Thyroid gland (tissue), 4 donors: ENCODE data around the gene KRT5.

Experiments
- POLR2A ChIP-seq, 2 donors: fragments of 450-650 bp; IDR thresholded peaks; one replicate each; pipeline ENCODE4 v1.6.1; 2017; ENCODE audit warnings: antibody characterized with exemption in 2 of 2, mild to moderate bottlenecking in 2 of 2, moderate library complexity in 1 of 2
- TF ChIP-seq, protein P1 (sequence below), 6 experiments: fragments of 200-600 bp in 3 of 6; fragments of 450-650 bp in 3 of 6; sonication (generic) in 3 of 6; IDR thresholded peaks; one replicate each; pipeline ENCODE4 v1.5.1; 2016 to 2019; ENCODE audit warnings: antibody characterized with exemption in 6 of 6, mild to moderate bottlenecking in 2 of 6, inconsistent platforms in 1 of 6, moderate library complexity in 1 of 6

DNA sequence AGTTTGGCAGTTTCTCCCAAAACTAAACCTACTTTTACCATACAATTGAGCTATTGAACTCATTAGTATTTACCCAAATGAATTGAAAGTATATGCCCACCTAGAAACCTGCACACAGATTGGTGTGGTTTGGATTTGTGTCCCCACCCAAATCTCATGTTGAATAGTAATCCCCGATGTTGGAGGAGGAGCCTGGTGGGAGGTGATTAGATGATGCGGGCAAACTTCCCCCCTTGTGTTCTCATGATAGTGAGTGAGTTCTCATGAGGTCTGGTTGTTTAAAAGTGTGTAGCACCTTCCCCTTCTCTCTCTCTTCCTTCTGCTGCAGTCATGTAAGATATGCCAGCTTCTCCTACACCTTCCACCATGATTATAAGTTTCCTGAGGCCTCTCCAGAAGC lies 42.5 kb downstream of the KRT5 start:
- TF ChIP-seq, protein P1, sequence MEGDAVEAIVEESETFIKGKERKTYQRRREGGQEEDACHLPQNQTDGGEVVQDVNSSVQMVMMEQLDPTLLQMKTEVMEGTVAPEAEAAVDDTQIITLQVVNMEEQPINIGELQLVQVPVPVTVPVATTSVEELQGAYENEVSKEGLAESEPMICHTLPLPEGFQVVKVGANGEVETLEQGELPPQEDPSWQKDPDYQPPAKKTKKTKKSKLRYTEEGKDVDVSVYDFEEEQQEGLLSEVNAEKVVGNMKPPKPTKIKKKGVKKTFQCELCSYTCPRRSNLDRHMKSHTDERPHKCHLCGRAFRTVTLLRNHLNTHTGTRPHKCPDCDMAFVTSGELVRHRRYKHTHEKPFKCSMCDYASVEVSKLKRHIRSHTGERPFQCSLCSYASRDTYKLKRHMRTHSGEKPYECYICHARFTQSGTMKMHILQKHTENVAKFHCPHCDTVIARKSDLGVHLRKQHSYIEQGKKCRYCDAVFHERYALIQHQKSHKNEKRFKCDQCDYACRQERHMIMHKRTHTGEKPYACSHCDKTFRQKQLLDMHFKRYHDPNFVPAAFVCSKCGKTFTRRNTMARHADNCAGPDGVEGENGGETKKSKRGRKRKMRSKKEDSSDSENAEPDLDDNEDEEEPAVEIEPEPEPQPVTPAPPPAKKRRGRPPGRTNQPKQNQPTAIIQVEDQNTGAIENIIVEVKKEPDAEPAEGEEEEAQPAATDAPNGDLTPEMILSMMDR (IDR thresholded peaks at IDR 0.05): no peak
- no peak for TF ChIP-seq POLR2A (IDR thresholded peaks at IDR 0.05)
